Measurements from ENCODE around the gene SLC8A3.
A peak's percentile ranks its signal among the peaks of the same experiment; 100 is the strongest.

The SLC8A3 gene

DNA sequence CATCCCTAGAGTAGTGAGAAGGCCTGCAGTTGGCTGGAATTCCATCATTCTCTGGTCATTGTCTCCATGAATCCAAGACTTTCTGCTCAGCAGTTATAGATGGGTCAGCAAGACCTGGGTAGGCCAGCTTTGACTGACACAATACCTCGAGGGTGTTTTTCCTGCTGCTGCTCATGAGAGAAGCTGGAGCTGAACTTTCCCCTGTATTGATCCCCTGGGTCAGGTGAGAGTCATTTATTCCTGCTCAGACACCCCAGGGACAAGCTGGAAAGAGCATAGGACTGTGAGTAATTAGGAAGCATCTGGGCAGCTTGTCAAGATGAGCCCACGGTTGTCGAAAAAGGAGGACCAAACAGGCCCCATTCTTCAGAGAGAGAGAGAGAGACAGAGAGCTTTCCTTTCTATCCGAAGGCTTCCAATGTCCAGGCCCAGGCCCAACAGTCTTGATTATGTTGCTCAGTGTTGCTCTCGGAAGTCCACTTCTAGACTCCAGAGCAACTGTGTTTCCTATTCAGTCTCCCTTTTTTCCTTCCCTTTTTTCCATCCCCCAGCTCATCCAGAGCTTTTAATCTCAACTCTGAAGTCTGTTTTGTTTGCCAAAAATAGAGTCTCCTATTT lies 131.1 kb downstream of the SLC8A3 start:
- DNase-seq = no peak

DNA sequence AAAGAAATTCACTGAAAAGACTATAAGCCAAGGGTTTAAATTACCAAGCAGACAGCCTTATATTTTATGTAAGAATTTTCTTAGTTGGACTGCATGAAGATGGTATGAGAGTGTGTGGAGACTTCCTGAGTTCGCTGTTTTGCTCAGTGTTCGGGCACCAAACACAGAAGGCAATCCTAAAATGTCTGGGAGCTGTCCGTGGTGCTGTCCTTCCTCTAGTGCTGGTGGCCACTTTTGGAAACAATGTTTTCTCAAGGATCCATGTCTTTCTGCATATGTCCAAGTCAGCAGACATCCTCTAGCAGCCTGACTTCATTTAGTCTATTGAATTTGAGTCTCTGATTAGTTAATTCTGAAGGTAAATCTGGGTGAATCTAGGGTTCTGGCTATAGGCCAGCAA lies 135.8 kb downstream of the SLC8A3 start:
- no peak for DNase-seq

DNA sequence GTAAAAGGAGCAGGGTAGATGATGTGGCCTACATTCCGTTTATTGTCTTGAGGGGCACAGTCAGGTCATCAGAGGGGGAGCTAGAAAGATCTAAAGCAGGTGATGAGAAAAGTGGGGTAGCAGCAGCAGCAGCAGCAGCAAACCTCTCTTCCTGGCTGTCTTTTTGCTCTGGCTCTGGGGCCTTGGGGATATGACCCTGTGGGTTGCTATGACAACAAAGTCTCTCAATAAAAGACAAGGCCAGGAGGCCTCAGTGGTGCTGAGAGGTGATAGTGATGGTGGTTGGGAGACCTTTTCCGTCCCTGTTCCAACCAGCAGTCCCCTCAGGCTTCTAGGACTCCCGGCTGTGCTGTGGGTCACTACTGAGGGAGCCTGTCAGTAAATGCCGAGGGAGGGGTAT lies 138.6 kb downstream of the SLC8A3 start:
- no peak for DNase-seq

DNA sequence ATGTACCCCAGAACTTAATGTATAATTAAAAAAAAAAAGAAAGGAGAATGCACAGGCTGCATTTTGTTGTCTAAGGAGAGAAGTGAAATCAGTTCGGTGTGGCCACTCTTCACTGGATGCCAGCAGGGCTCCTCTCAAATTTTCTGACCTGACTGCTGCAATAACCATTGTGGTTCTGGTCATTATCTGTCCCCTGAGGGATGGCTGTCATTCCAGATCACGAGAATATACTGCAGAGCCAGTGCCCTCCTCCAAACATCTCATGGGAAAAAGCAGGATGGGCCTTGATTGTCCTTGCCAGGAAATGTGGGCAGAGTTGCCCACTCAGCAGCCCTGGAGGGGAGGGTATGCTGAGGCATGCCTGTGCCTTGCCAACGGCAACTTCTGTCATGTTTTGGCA lies 139.1 kb downstream of the SLC8A3 start:
- no peak for DNase-seq

DNA sequence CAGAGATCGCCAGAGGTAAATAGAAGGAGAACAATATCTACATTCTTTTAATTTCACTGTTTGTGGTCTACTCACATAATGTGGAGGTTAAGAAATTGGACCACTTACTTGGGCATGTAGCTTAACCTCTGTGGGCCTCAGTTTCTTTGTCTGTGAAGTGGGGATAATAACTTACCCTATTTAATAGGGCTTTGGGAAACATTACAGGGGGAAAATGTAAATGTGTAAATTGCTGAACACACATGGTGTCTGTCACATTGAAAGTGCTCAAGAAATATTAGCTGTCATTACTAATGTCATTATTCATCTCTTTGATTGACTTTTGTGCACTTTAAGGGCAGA lies 140.5 kb downstream of the SLC8A3 start:
- DNase-seq = no peak

DNA sequence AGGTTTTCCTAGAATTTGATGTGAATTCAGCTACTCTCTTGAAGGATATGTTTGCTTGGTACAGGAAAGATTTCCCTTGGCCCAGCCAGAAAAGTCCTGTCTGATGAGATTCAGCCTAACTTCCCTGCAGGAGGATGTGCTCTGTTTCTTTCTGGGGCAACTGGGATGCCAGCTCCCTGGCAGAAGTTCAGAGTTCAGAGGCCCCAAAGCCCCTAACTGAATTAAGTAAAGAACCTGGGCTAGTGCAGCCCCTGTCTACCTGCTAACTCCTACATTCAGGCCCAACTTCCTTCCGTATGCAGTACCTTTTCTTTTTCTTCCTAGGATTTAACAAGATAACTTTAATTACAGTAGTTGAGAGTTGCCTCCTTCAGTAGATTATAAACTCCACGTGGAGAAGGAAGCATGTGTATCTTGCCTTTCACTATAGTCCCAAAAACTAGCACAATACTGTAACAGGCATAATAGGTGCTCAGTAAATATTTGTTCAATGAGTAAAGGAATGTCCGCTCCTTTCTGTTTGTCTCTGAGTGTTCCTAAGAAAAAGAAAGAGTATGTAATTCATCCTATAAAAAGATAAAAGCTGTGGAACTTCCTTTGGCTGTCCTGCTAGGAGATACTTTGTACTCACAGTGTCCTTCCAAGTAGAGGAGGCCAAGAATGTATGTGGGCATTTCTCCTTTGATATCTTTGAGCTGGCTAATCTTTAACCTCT lies 141.0 kb downstream of the SLC8A3 start:
- no peak for DNase-seq

DNA sequence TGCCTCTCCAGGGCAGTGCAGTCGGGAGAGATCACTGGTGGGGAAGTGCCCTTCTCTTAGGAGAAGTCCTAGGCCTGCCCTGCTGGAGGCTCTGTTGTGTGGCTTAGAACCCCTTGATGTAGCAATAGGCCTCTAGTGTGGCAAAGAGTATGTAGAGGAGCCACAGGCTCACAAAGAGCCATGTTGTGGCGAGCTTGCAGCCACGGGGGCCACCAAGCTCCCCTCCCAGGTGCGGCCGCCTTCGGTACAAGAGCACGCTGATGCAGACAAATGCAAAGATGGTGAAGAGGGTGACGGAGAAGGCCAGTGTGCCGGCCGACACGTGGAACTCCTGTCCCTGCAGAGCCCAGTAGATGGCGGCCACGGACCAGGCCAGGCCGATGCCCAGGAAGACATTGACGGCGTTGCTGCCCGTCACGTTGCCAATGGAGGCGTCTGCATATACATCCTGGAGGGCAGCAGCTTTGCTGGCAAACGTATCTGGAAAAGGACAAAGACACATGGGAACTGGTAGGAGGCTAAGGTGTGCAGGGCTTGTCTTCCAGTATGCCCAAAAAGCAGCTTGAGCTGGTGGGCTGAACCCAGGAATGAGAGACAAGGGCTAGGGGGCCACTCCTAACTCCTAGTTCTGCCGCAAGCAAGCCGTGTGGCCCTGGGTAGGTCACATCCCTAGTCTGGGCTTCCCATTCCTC lies 142.8 kb downstream of the SLC8A3 start:
- peak; percentile 10 to 47 for DNase-seq

DNA sequence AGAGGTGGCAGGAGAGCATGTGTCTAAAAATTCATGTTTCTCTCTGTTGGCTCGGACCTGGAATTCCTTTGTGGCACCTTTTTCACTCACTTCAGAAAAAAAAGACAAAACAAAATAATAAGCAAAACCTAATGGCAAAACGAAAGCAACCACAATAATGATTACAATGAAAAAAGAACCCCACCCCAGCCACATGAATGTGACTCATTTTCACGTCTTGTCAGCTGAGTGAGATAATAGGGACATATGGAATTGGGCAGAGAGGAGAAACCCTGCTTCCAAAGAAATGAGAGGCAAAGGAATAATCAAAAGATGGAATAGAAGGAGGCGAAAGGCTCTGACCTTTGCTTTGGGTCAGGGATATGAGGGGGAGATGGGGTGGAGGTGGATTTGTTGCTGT lies 143.4 kb downstream of the SLC8A3 start:
- DNase-seq = no peak

DNA sequence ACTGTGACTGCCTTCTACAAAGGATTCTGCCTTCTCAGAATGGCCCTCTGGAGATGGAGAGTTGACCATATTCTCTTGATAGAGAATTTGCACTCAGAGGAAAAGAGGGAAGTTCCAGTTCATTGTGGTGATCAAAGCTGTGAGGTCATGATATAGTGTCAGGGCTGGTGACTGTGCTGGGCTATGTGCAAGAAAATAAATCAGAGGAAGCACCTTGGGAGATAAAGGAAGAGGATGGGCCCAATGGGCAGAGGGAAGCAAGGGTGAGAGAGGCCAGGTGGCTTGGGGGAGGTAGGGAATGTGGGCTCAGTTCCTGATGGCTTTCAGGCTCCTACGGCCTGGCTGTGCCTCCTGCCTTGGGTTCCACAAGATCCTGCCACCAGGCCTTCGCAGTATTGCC lies 145.8 kb downstream of the SLC8A3 start:
- DNase-seq = no peak

DNA sequence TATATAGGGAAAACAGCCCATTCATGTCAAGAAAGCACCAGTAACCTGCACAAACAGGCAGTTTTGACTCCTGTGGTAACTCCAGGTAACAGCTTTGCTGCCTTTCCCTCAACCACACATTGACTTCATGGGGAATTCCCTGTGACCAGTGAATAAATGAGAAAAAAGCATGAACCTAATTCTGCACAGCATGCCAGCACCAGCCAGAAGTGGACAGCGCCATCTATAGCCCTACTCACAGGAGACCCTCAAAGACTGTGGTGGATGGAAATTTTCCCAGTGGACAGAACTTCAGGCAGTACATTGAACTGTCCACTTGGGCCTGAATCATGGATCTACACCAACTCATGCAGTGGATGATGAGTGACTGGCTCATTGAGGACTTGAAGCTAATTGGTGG lies 152.1 kb downstream of the SLC8A3 start:
- peak in 1 of 2 experiments; percentile 13 for DNase-seq

DNA sequence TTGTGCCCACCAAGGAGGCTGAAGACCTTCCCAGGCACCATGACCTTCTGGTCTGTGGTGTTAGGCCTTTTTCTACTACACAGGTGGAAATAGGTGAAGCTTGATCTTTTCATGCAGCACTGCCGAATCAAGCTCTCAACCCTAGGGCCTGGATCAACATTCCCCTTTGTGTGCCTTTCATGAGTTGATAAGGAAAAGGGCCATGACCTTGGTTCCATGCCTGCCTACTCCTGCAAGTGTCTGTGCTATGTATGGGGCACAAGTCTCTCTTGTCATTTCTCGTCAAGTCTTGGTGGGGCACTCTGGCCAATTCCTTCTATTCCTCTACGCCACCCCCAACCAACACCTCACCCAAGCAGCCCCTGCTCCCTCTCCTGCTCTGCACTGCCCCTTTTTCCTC lies 154.5 kb downstream of the SLC8A3 start:
- no peak for DNase-seq

DNA sequence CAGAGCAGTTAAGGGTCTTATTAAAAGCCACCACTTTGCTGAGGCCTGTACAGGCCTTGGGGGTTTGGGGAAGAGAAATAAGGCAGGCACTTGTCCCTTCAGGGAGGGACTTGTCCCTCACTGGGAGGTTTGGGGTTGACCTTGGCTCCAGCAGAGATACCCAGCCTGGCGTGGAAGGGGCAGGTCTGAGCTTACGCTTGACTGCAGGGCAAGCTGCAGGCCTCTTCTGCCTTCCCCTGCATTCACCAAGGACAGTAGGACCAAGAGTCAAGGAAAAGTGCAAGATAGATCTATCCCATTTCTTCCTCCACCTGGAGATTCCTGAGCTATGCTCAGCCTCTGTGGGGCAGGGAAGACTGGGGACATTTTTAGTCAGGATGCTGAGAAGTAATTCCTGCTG lies 155.2 kb downstream of the SLC8A3 start:
- no peak for DNase-seq

DNA sequence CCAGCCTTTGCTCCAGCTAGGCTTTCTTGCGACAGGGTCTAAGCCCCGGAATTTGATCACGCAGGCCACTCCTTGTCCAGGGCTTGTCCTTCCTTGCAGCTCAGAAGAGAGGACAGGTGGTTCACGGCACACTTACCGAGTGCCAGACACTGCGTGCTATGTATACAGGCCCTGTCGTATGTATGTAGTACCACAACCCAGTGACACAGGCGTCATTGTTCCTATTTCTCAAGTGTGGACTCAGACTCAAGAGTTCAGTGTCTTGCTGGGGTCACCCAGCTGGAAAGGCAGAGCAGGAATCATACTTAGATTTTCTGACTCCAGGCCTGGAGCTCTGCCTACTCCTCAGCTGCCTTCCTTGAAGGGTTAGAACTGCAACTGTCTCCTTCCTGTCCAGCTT lies 155.6 kb downstream of the SLC8A3 start:
- no peak for DNase-seq

DNA sequence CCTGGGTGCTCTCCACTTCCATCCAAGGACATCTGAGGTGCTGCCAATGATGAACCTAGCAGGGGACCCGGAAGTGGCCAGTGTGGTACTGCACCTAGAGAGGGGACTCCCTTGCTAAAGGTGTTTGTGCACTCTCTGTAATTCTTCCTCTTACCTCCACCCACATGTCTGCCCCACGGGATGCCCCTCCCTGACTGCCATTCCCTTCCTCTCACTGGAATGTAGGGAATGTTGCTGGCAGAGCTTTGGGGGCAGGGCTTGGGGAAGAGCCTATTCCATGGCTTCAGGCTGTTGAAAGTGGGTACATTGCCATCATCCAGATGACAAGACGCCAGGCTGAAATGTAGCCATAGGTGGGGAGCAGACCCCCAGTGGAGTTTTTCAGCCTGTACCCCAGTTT lies 156.3 kb downstream of the SLC8A3 start:
- no peak for DNase-seq

DNA sequence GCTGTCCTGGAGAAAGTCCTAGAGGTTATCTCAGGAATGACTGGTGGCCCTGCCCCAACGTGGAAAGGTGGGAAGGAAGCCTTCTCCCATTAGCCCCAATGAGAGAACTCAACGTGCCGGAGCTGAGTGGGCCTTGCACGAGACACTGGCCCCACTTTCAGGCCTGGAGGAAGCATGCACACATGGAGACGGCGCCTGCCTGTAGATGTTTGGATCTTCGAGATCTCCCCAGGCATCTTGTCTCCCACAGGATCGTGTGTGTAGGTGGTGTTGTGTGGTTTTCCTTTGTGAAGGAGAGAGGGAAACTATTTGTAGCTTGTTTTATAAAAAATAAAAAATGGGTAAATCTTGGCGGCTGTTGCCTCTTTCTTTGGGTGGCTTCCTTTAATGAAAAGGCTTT lies 156.7 kb downstream of the SLC8A3 start:
- DNase-seq = no peak

DNA sequence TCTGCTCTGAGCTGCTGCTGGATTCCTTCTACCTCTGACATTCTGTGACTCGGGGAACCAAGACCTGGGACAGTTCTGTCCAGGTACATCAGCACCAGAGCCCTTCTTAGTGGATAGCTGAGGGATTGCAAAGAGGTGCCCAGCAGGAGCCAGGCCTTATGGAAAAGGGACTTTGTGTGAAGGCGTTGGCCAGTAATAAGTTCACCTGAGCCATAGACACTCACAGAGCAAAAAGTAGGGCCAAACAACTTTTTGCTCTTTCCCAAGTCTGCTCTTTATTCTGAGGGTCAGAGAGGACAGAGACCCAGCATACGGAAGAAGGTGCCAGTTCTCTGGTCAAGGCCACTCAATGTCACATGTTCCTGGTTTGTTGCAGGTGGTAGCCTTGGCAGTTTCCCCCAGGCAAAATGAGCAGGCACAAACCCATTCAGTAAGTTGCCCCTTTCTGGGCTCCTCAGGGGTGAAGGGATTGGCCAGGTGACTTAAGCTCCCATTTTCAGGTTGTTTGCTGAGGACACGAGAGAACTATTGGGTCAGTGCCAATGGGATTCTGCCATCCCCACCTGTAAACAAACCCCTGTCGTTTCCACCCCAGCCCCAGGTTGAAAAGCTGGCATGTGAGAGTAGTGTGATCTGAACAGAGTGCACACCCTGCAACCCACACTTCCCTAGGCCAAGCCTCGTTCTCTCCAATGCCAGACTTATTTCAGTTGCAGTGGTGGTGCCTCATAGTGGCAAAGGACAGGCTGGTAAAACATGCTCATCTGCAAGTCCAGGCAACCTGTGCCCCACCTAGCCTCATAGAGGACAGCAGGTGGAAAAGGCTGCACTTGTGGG lies 159.2 kb downstream of the SLC8A3 start:
- no peak for DNase-seq

DNA sequence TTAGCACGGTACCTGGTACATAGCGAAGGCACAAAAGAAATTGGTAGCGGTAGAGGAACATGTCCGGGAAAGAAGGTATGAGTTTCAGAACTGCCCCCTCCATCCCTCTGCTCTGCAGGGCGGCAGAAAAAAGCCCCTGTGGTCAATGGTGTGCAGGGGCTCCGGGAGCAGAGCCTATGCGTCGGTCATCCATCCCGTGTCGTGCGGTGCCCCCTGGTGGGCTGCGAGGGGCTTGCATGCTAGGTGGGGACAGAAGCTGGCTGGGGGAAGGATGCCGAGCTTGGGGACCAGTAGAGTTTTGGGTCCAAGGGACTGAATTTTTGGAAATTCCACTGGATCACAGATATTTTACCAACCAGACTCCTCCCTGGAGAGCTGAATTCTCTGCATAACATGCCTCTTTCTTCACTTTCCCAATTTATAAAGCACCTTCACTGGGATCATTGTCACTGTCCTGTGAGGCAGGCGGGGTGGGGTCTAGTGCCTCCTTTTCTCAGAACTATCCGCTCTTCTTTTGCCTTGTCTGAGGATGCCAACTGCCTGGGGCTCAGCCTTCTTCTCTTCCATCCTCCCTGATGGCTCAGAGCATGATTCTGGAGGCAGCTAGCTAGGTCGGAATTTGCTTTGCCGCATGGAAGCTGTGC lies 160.8 kb downstream of the SLC8A3 start:
- DNase-seq = peak; percentile 46 to 72

DNA sequence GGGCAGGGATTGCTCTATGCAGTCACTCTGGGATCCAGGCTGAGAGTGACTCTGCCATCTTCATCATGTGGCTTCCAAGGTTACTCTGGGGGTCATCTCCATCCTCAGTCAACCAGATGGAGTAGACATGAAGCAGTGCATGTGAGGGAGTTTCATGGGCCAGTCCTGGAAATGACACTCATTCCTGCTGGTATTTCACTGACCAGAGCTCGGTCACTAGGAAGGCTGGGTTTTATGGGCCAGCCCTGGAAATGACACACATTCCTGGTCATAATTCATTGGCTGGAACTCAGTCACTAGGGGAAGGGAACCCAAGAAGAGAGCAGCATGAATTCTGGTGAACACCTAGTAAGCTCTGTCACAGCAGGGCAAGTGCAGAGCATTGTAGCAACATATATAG lies 164.9 kb downstream of the SLC8A3 start:
- no peak for DNase-seq

DNA sequence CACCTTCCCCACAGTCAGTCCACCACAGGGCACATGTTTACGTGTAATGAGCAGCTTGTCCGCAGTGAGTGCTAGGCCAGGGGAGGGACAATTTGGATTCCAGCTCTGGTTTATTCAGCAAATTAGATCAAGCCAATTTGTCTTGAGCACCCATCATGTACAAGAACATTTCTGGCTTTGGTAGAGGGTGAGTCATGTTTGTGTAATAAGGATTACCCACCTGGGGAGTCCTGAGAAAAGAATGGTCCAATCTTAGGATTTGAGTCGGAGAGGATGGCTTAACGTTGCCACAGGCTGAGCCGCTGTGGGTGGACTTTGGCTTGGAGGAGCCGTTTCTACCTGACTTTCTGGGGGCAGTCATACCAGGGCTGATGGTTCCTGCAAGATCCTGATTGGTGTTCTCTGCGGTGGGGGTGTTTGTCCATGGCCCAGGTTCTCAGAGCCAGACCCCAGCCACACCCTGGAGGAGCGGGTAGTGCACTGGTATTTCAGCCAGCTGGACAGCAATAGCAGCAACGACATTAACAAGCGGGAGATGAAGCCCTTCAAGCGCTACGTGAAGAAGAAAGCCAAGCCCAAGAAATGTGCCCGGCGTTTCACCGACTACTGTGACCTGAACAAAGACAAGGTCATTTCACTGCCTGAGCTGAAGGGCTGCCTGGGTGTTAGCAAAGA lies 165.8 kb downstream of the SLC8A3 start:
- no peak for DNase-seq

DNA sequence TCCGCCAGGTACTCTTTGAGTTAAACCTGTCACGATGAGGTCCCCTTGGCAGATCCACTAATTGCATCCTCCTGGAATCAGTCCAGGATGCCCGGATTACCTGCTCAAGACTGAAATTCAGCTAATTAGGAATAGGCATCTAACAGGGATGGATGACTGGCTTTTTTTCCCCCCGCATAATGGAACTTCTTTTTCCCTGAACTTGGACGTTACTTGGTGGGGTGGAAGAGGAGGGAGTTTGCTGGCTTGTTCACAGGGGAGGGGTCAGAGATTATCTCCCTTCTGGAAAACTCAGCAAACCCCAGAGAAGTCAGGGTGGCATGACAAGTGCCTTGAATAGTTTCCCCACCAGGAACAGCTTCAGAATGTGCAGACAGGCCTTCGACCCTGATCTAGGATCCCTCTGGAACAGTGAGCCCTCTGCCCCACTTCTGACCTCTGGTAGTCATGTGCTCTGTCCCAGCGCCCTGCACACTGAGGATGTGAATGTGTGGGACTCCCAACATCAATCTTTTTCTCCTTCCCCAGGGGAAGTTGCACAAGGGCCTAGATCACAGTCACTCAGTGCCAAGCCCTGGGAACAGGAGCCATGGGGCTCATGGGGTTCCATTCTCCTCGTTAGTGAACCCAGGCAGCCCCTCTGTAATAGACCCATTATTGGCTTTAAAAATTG lies 167.1 kb downstream of the SLC8A3 start:
- no peak for DNase-seq

DNA sequence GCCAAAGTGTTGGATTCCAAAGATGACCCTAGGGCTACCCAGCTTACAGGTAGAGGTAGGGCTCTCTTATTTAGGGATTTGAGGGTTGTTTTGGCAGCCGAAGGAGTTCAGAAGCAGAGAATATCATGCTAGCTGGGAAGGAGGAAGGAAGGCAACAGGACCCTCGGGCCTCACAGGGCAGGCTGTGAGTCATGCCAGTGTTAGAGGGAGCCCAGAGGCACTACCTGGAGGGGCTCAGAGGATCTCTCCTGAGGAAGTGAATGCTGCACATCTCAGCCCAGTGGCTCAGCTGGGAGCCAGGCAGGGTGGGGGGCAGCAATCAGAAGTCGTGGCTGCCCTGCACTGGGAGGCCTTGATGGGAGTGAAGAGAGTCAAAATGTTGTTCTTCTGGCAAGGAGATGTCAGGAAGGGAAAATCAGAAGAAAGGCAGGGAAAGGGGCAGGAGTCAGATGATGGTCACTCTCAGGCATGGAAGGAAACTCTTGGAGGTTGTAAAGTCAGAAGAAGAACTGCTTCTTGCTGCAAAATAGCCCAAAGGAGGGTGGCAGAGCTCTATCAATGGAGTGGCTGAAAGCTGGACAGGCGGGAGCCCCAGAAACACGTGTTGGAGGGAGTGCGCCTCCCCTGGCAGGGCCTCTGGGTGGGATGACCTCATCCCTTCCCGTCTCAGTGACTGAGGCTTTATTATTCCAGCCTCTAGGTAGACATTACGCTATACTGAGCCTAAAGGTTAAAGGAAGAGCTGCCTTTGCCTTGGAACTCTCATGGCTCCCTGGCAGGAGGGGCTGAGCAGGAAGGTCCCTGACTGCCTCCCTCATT lies 168.2 kb downstream of the SLC8A3 start:
- no peak for DNase-seq
